GM12864 (cell line): Measurements from ENCODE around the gene ARFGEF3.

Experiments
- DNase-seq: peaks from one replicate; pipeline ENCODE4 v3.0.0-alpha.2; 2011; ENCODE audit warnings: low read depth
- H3K4me3 ChIP-seq: 2 replicates; pipeline ENCODE4 v1.5.1; 2011; ENCODE audit warnings: mild to moderate bottlenecking, low read depth, low read length, control low read depth
- CTCF ChIP-seq: IDR thresholded peaks from 2 replicates; pipeline ENCODE4 v1.5.1; 2011; ENCODE audit warnings: low read depth, mild to moderate bottlenecking, moderate library complexity, low read length, control low read depth, inconsistent platforms; ENCODE audit errors: missing control alignments

ARFGEF3 gene

GRCh38 chr6:138291849-138292181 lies 130.1 kb downstream of the ARFGEF3 start:
- TF ChIP-seq CTCF, result no peak
- no peak overlapping the region for H3K4me3 ChIP-seq
- no peak for DNase-seq

GRCh38 chr6:138292482-138292881 lies 130.7 kb downstream of the ARFGEF3 start:
- no peak overlapping the region for H3K4me3 ChIP-seq
- no peak for TF ChIP-seq CTCF
- no peak for DNase-seq

GRCh38 chr6:138293428-138294395 lies 132.0 kb downstream of the ARFGEF3 start:
- DNase-seq, result no peak
- TF ChIP-seq CTCF, result no peak
- no peak overlapping the region for H3K4me3 ChIP-seq

- no peak overlapping the region for H3K4me3 ChIP-seq
- no peak for TF ChIP-seq CTCF
- no peak for DNase-seq
These were observed 134.6 kb downstream of the ARFGEF3 start for GRCh38 chr6:138296381-138296780.

- DNase-seq, result no peak
- TF ChIP-seq CTCF, result no peak
- no peak overlapping the region for H3K4me3 ChIP-seq
These were observed 135.0 kb downstream of the ARFGEF3 start for GRCh38 chr6:138296786-138297185.

GRCh38 chr6:138297761-138298298 lies 136.1 kb downstream of the ARFGEF3 start:
- no peak for TF ChIP-seq CTCF
- no peak overlapping the region for H3K4me3 ChIP-seq
- DNase-seq, result no peak
